Measurements from ENCODE around the gene TTF2.
A peak's percentile ranks its signal among the peaks of the same experiment; 100 is the strongest.
"Not testable (repeated sequence)": the region's sequence is repeated elsewhere in the genome, so short reads cannot be mapped to it uniquely, and the experiment has no call there.

The TTF2 gene

GRCh38 chr1:117093870-117094621, 33.9 kb downstream of the TTF2 start:
- DNase-seq (ENCODE audit: low spot score): peak; percentile 20

GRCh38 chr1:117094841-117095604, 34.9 kb downstream of the TTF2 start:
- no peak for DNase-seq (ENCODE audit: low spot score)

- no peak for DNase-seq (ENCODE audit: low spot score)
Observed at GRCh38 chr1:117096951-117097408, 36.9 kb downstream of the TTF2 start.

GRCh38 chr1:117097443-117097842, 37.3 kb downstream of the TTF2 start:
- no peak for DNase-seq (ENCODE audit: low spot score)

GRCh38 chr1:117098287-117098890, 38.3 kb downstream of the TTF2 start:
- no peak for DNase-seq (ENCODE audit: low spot score)

- DNase-seq (ENCODE audit: low spot score): no peak
Observed at GRCh38 chr1:117101334-117101733, 41.2 kb downstream of the TTF2 start.

- not testable (repeated sequence) for DNase-seq (ENCODE audit: low spot score)
Observed at GRCh38 chr1:117101858-117102257, 41.7 kb downstream of the TTF2 start.

- no peak for DNase-seq (ENCODE audit: low spot score)
Observed at GRCh38 chr1:117104986-117105385, 44.9 kb downstream of the TTF2 start.

- DNase-seq (ENCODE audit: low spot score): no peak
Observed at GRCh38 chr1:117105722-117106121, 45.6 kb downstream of the TTF2 start.

GRCh38 chr1:117106478-117106877, 46.4 kb downstream of the TTF2 start:
- no peak for DNase-seq (ENCODE audit: low spot score)

GRCh38 chr1:117107364-117107763, 47.2 kb downstream of the TTF2 start:
- DNase-seq (ENCODE audit: low spot score): no peak

GRCh38 chr1:117110774-117111173, 50.6 kb downstream of the TTF2 start:
- no peak for DNase-seq (ENCODE audit: low spot score)

- no peak for DNase-seq (ENCODE audit: low spot score)
Observed at GRCh38 chr1:117112047-117112717, 52.1 kb downstream of the TTF2 start.

GRCh38 chr1:117113199-117113598, 53.1 kb downstream of the TTF2 start:
- no peak for DNase-seq (ENCODE audit: low spot score)

- no peak for DNase-seq (ENCODE audit: low spot score)
Observed at GRCh38 chr1:117114877-117115276, 54.8 kb downstream of the TTF2 start.

- no peak for DNase-seq (ENCODE audit: low spot score)
Observed at GRCh38 chr1:117116090-117116783, 56.1 kb downstream of the TTF2 start.

GRCh38 chr1:117116784-117117130, 56.6 kb downstream of the TTF2 start:
- no peak for DNase-seq (ENCODE audit: low spot score)

- no peak for DNase-seq (ENCODE audit: low spot score)
Observed at GRCh38 chr1:117117697-117118096, 57.6 kb downstream of the TTF2 start.

GRCh38 chr1:117118137-117118536, 58.0 kb downstream of the TTF2 start:
- DNase-seq (ENCODE audit: low spot score): no peak

GRCh38 chr1:117119144-117119543, 59.0 kb downstream of the TTF2 start:
- not testable (repeated sequence) for DNase-seq (ENCODE audit: low spot score)

- no peak for DNase-seq (ENCODE audit: low spot score)
Observed at GRCh38 chr1:117120774-117121588, 60.9 kb downstream of the TTF2 start.

All from hematopoietic multipotent progenitor cell treated with erythropoietin and hydrocortisone succinate and interleukin-3 and kit ligand, for 15 days (in vitro differentiated cells).